Measurements from ENCODE around the gene EVL. TPM values are rescaled to one million over a fixed set of nuclear protein-coding genes. Genes with fewer than 3 reads are reported as not detected.

The EVL gene
- total and polyA plus RNA-seq, 4 donors: 54.5 to 99.9 (median 78.2) TPM

GRCh38 chr14:100158566-100159093 lies 93.4 kb downstream of the EVL start:
- no peak overlapping the region for H3K4me3 ChIP-seq
- WGBS, 2 donors: 24 to 27% methylated on average over 32 of the region's 32 CpGs
- no peak overlapping the region for H3K27ac ChIP-seq (ENCODE audit: low read depth in 1 of 2, low read length in 1 of 2)
- peaks cover 0 to 14% (median 4%) of the 10 kb centered on the region in 5 donors for H3K4me1 ChIP-seq (ENCODE audit: control insufficient read depth in 5 of 5, insufficient read depth in 5 of 5, low read length in 5 of 5)
- H3K27me3 ChIP-seq (ENCODE audit: control insufficient read depth in 3 of 3, insufficient read depth in 3 of 3, low read length in 2 of 3): peaks cover 0 to 21% (median 20%) of the 10 kb centered on the region in 3 donors
- no peak overlapping the region for H3K9ac ChIP-seq (ENCODE audit: insufficient read depth in 1 of 2, low read length in 2 of 2)
- no peak for ATAC-seq (ENCODE audit: insufficient read depth, low FRiP score)
- no peak for DNase-seq
- peaks cover 0 to 15% (median 0%) of the 10 kb centered on the region in 4 donors for H3K9me3 ChIP-seq (ENCODE audit: control insufficient read depth in 4 of 4, insufficient read depth in 3 of 4, low read length in 3 of 4)
- no peak for TF ChIP-seq CTCF (IDR thresholded peaks at IDR 0.05; ENCODE audit: control extremely low read depth, extremely low read depth)
- H3K36me3 ChIP-seq (ENCODE audit: control insufficient read depth in 4 of 4, insufficient read depth in 4 of 4, low read length in 4 of 4): no peaks in the 10 kb centered on the region

DNA sequence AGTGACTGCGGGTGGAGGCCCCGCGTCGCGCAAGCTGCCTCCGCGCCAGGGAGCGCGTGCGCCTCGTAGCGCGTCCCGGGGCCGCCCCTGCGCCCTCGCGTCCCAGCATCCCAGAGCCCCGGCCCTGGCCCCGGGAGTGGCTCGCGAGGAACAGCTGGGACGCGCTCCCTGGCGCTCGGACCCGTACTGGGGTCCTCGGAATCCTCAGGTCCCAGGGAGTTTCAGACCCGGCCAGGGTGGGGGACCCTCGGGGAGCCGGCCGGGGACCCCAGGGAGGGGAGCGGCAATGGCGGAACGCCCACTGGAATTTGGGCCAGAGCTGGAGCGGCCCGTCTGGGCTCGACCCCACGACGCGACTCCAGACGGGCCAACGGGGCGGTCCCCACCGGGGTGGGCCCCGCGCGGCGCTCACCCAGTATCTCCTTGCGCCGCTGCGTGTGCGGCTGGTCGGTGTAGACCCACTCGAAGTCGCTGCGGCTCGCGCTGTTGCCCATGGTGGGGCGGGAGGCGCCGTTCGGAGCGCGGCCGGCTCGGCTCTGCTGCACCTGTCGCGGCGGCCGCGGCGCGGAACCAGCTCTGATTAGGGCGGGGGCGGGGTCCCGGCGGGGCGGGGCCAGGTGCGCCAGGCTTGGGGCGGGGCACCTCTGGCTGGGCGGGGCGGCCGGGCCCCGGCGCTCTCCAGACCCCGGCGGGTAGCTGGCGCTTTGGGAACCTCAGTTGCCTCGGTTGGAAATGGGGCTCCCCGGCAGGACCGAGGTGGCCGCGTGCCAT lies 94.1 kb downstream of the EVL start, which contains the start of gene DEGS2:
TSS of gene DEGS2 (minus strand) at position 552 of the 771 bp plus-strand sequence. CDS start at position 494, 58 bp downstream.
- Histone ChIP-seq H3K36me3 (ENCODE audit: control insufficient read depth in 4 of 4, insufficient read depth in 4 of 4, low read length in 4 of 4) (no peaks in the 10 kb centered on the region), H3K27me3 (ENCODE audit: control insufficient read depth in 3 of 3, insufficient read depth in 3 of 3, low read length in 2 of 3) (peaks cover 0 to 21% (median 20%) of the 10 kb centered on the region in 3 donors), H3K4me1 (ENCODE audit: control insufficient read depth in 5 of 5, insufficient read depth in 5 of 5, low read length in 5 of 5) (peaks cover 0 to 14% (median 4%) of the 10 kb centered on the region in 5 donors), H3K9me3 (ENCODE audit: control insufficient read depth in 4 of 4, insufficient read depth in 3 of 4, low read length in 3 of 4) (peaks cover 0 to 15% (median 0%) of the 10 kb centered on the region in 4 donors), H3K27ac (ENCODE audit: low read depth in 1 of 2, low read length in 1 of 2) (no peak within 1 kb of the TSS), H3K9ac (ENCODE audit: insufficient read depth in 1 of 2, low read length in 2 of 2) (peak within 1 kb of the TSS in 1 of 2 donors; percentile 2), H3K4me3 (peak within 1 kb of the TSS; percentile 18)
- TF ChIP-seq CTCF (IDR thresholded peaks at IDR 0.05; ENCODE audit: control extremely low read depth, extremely low read depth): no peak
- ATAC-seq (ENCODE audit: insufficient read depth, low FRiP score): peak; percentile 83
- 0 to 1% methylated on average over 52 to 94 of the region's 94 CpGs for WGBS, 2 donors
- DNase-seq: peak in 2 of 3 donors; percentile 38 to 54

- ATAC-seq (ENCODE audit: insufficient read depth, low FRiP score): peak; percentile 20
- TF ChIP-seq CTCF (IDR thresholded peaks at IDR 0.05; ENCODE audit: control extremely low read depth, extremely low read depth): no peak
- no peak for DNase-seq
- peaks cover 0 to 10% (median 0%) of the 10 kb centered on the region in 4 donors for H3K9me3 ChIP-seq (ENCODE audit: control insufficient read depth in 4 of 4, insufficient read depth in 3 of 4, low read length in 3 of 4)
- no peaks in the 10 kb centered on the region for H3K36me3 ChIP-seq (ENCODE audit: control insufficient read depth in 4 of 4, insufficient read depth in 4 of 4, low read length in 4 of 4)
- H3K4me3 ChIP-seq: peak overlapping the region; percentile 14
- WGBS, 2 donors: 10 to 20% methylated on average over 23 to 39 of the region's 39 CpGs
- H3K9ac ChIP-seq (ENCODE audit: insufficient read depth in 1 of 2, low read length in 2 of 2): peak overlapping the region in 1 of 2 donors; percentile 2
- H3K4me1 ChIP-seq (ENCODE audit: control insufficient read depth in 5 of 5, insufficient read depth in 5 of 5, low read length in 5 of 5): peaks cover 0 to 14% (median 4%) of the 10 kb centered on the region in 5 donors
- H3K27ac ChIP-seq (ENCODE audit: low read depth in 1 of 2, low read length in 1 of 2): no peak overlapping the region
- peaks cover 0 to 21% (median 20%) of the 10 kb centered on the region in 3 donors for H3K27me3 ChIP-seq (ENCODE audit: control insufficient read depth in 3 of 3, insufficient read depth in 3 of 3, low read length in 2 of 3)
Observed at GRCh38 chr14:100159865-100160533, 94.8 kb downstream of the EVL start.

Measured in lung (tissue), 12 donors.